ENCODE measurements around the gene VAMP5.

GRCh38 chr2:85590950-85591349 is 6.7 kb downstream of the VAMP5 start:
- no peak for TF ChIP-seq CTCF (IDR thresholded peaks at IDR 0.05)
- TF ChIP-seq POLR2AphosphoS5 (IDR thresholded peaks at IDR 0.05) = no peak
- TF ChIP-seq POLR2A (IDR thresholded peaks at IDR 0.05) = no peak
